H1 (cell line): ENCODE results near the gene CGNL1. TPM values are rescaled to one million over a fixed set of nuclear protein-coding genes. Genes with fewer than 3 reads are reported as not detected.

Experiments used
- CTCF ChIA-PET: fragments of 300-600 bp; sonication (Branson Sonifier 250); formaldehyde crosslinking; loops from one replicate; lab custom pipeline; 2021; ENCODE audit not compliant: partially characterized antibody; lab: Charles Lee
- POLR2A ChIA-PET: fragments of 300-600 bp; sonication (Branson Sonifier 250); formaldehyde crosslinking; loops from one replicate; lab custom pipeline; 2021; ENCODE audit warnings: inconsistent platforms; ENCODE audit not compliant: partially characterized antibody; lab: Charles Lee
- DNase-seq, 2 experiments: peaks; one replicate each; pipeline versions ENCODE4 v3.0.0 to v3.0.0-alpha.2; 2010 to 2022; ENCODE audit warnings: low spot score in 2 of 2, low read depth in 1 of 2, mixed read lengths in 1 of 2
- FAIRE-seq: peaks from 2 replicates; lab custom pipeline; 2011; peaks lifted over from hg19 to GRCh38; lab: Jason Lieb, UNC
- H2AFZ ChIP-seq: 2 replicates; pipeline ENCODE4 v1.8.1; 2012; ENCODE audit warnings: low read length, inconsistent platforms
- H2AK5ac ChIP-seq: 2 replicates; pipeline ENCODE4 v1.6.1; 2013; ENCODE audit warnings: low read depth, low read length
- H2BK120ac ChIP-seq: replicated peaks from 2 replicates; pipeline ENCODE3; 2013; ENCODE audit warnings: low read depth, low read length, inconsistent platforms
- H2BK12ac ChIP-seq: 2 replicates; pipeline ENCODE4 v1.6.1; 2013; ENCODE audit warnings: low read depth, low read length
- H2BK15ac ChIP-seq: 2 replicates; pipeline ENCODE4 v1.6.1; 2013; ENCODE audit warnings: low read length
- H2BK20ac ChIP-seq: 2 replicates; pipeline ENCODE4 v1.6.1; 2013; ENCODE audit warnings: low read length
- H2BK5ac ChIP-seq: 2 replicates; pipeline ENCODE4 v1.6.1; 2013; ENCODE audit warnings: low read depth, low read length
- H3K14ac ChIP-seq: 2 replicates; pipeline ENCODE4 v1.6.1; 2013; ENCODE audit warnings: inconsistent platforms; ENCODE audit not compliant: insufficient read length
- H3K18ac ChIP-seq: 2 replicates; pipeline ENCODE4 v1.6.1; 2013; ENCODE audit warnings: low read length; ENCODE audit errors: extremely low read depth
- H3K23ac ChIP-seq: 2 replicates; pipeline ENCODE4 v1.6.1; 2013; ENCODE audit warnings: inconsistent platforms; ENCODE audit not compliant: insufficient read length
- H3K23me2 ChIP-seq: 2 replicates; pipeline ENCODE4 v1.6.1; 2013; ENCODE audit warnings: low read depth, low read length
- H3K27ac ChIP-seq: 2 replicates; pipeline ENCODE4 v1.6.1; 2011; ENCODE audit warnings: low read depth, low read length, inconsistent platforms
- H3K27me3 ChIP-seq, 4 experiments: replicated peaks in 1 of 4; 1 replicate in 1 of 4; 2 replicates in 3 of 4; pipeline versions ENCODE4 v1.6.1 to v1.8.1; 2011 to 2013; ENCODE audit warnings: low read length in 3 of 4, mild to moderate bottlenecking in 3 of 4, inconsistent platforms in 2 of 4, mixed read lengths in 2 of 4, moderate library complexity in 1 of 4; ENCODE audit not compliant: control insufficient read depth in 3 of 4, insufficient read depth in 3 of 4; ENCODE audit errors: extremely low read depth in 1 of 4
- H3K36me3 ChIP-seq, 4 experiments: 2 replicates each; pipeline versions ENCODE4 v1.6.1 to v1.8.1; 2011 to 2013; ENCODE audit warnings: mild to moderate bottlenecking in 4 of 4, low read length in 3 of 4, moderate library complexity in 2 of 4, control low read depth in 1 of 4, inconsistent platforms in 1 of 4; ENCODE audit not compliant: insufficient read depth in 4 of 4, control insufficient read depth in 2 of 4
- H3K4ac ChIP-seq: replicated peaks from 2 replicates; pipeline ENCODE3; 2013; ENCODE audit warnings: low read length, low read depth, mixed read lengths, inconsistent platforms; ENCODE audit not compliant: insufficient read length
- H3K4me1 ChIP-seq, 4 experiments: replicated peaks in 1 of 4; 1 replicate in 1 of 4; 2 replicates in 3 of 4; pipeline versions ENCODE4 v1.6.1 to v1.8.1; 2011 to 2013; ENCODE audit warnings: low read length in 3 of 4, inconsistent platforms in 2 of 4, mixed read lengths in 1 of 4; ENCODE audit not compliant: insufficient read depth in 4 of 4, control insufficient read depth in 3 of 4
- H3K4me2 ChIP-seq, 2 experiments: 2 replicates each; pipeline versions ENCODE4 v1.6.1 to v1.8.1; 2011 to 2013; ENCODE audit warnings: low read depth in 2 of 2, low read length in 2 of 2, control low read depth in 1 of 2, inconsistent platforms in 1 of 2, mild to moderate bottlenecking in 1 of 2; ENCODE audit not compliant: insufficient read depth in 1 of 2
- H3K4me3 ChIP-seq, 4 experiments: fragments of 200-600, 300-600 bp in 1 of 4; sonication (generic), shearing (Covaris generic), sonication (Bioruptor Twin) in 1 of 4; 2 replicates each; pipeline versions ENCODE4 v1.5.1 to v1.8.1; 2011 to 2016; ENCODE audit warnings: low read length in 4 of 4, low read depth in 3 of 4, control low read depth in 2 of 4, inconsistent platforms in 2 of 4, mild to moderate bottlenecking in 2 of 4, mixed read lengths in 1 of 4, moderate library complexity in 1 of 4; ENCODE audit not compliant: insufficient read depth in 2 of 4; ENCODE audit errors: extremely low read depth in 1 of 4
- H3K56ac ChIP-seq: replicated peaks from 2 replicates; pipeline ENCODE3; 2013; ENCODE audit warnings: low read depth, mild to moderate bottlenecking, mixed read lengths, low read length, inconsistent platforms; ENCODE audit not compliant: insufficient read length
- H3K79me1 ChIP-seq: 2 replicates; pipeline ENCODE4 v1.6.1; 2013; ENCODE audit warnings: low read depth, low read length, control low read depth
- H3K79me2 ChIP-seq, 2 experiments: 2 replicates each; pipeline versions ENCODE4 v1.6.1 to v1.8.1; 2012 to 2013; ENCODE audit warnings: low read length in 2 of 2, mild to moderate bottlenecking in 2 of 2, inconsistent platforms in 1 of 2; ENCODE audit not compliant: insufficient read depth in 2 of 2, control insufficient read depth in 1 of 2
- H3K9ac ChIP-seq, 4 experiments: replicated peaks in 1 of 4; 1 replicate in 1 of 4; 2 replicates in 3 of 4; pipeline versions ENCODE4 v1.6.1 to v1.8.1; 2011 to 2013; ENCODE audit warnings: low read depth in 3 of 4, low read length in 3 of 4, control low read depth in 2 of 4, mild to moderate bottlenecking in 2 of 4, moderate library complexity in 2 of 4, inconsistent platforms in 1 of 4; ENCODE audit errors: extremely low read depth in 1 of 4
- H3K9me3 ChIP-seq, 2 experiments: 2 replicates each; pipeline versions ENCODE4 v1.6.1 to v1.8.1; 2012 to 2013; ENCODE audit warnings: mild to moderate bottlenecking in 2 of 2, moderate library complexity in 2 of 2, control low read depth in 1 of 2, inconsistent platforms in 1 of 2, low read depth in 1 of 2, low read length in 1 of 2, mixed read lengths in 1 of 2; ENCODE audit not compliant: insufficient read depth in 2 of 2
- H4K20me1 ChIP-seq, 2 experiments: replicated peaks in 1 of 2; 2 replicates each; pipeline versions ENCODE3 to v1.8.1; 2011 to 2013; ENCODE audit warnings: inconsistent platforms in 2 of 2, low read length in 2 of 2, mild to moderate bottlenecking in 1 of 2; ENCODE audit not compliant: insufficient read depth in 2 of 2, control insufficient read depth in 1 of 2
- H4K5ac ChIP-seq: 2 replicates; pipeline ENCODE4 v1.6.1; 2013; ENCODE audit warnings: low read length, low read depth, mixed read lengths, inconsistent platforms; ENCODE audit not compliant: insufficient read length
- H4K8ac ChIP-seq: 2 replicates; pipeline ENCODE4 v1.8.0; 2013; ENCODE audit warnings: mild to moderate bottlenecking, moderate library complexity, low read length, inconsistent platforms; ENCODE audit not compliant: insufficient read depth; ENCODE audit errors: extremely low read depth
- H4K91ac ChIP-seq: replicated peaks from 2 replicates; pipeline ENCODE3; 2013; ENCODE audit warnings: low read length, mixed read lengths, inconsistent platforms; ENCODE audit not compliant: insufficient read length
- WGBS, 2 experiments: shearing (Covaris generic) in 1 of 2; methylation state at CpG; one replicate each; pipeline versions ENCODE4 v1.1.6 to v1.1.7; 2013 to 2015; ENCODE audit warnings: low lambda C conversion rate in 2 of 2, mixed read lengths in 2 of 2, inconsistent platforms in 1 of 2, low coverage in 1 of 2, missing lambda C conversion rate in 1 of 2; ENCODE audit not compliant: insufficient replicate concordance in 2 of 2, insufficient coverage in 1 of 2, insufficient read length in 1 of 2; ENCODE audit errors: extremely low coverage in 1 of 2, missing lambda C conversion rate in 1 of 2; 5-methylcytosine and 5-hydroxymethylcytosine counted together
- polyA plus RNA-seq, 7 experiments: library from polyadenylated mRNA; depleted of rRNA in 3 of 7; stranded (reverse) in 5 of 7; unstranded in 2 of 7; fragments of >200 nt in 5 of 7; fragments of 200-250 nt in 2 of 7; gene quantifications; 1 replicate in 5 of 7; 2 replicates in 1 of 7; 4 replicates in 1 of 7; pipeline versions ENCODE4 v1.2.1 to v1.2.3, GENCODE V29; 2011 to 2013; ENCODE audit warnings: missing spikeins in 2 of 7, mixed read lengths in 2 of 7
- total RNA-seq: library from RNA; stranded (reverse); fragmentation: NEBNext Ultra II Directional; extraction: Animal tissue kit (Norgen Biotek cat#: 25700); gene quantifications from 2 replicates; pipeline ENCODE4 v1.2.1, GENCODE V29; 2021

CGNL1 gene
- total and polyA plus RNA-seq, 2 of the 8 experiments (the other 6 are each of a cell fraction or from before 2014, with no cell fraction given) = 21.8 to 75.6 TPM

GRCh38 chr15:57419335-57419734 is 43.0 kb downstream of the CGNL1 start:
- no peak overlapping the region for H2BK120ac ChIP-seq
- no peak overlapping the region for H4K8ac ChIP-seq
- H3K79me2 ChIP-seq = peaks cover 3 to 89% of the 10 kb centered on the region in 2 experiments; a peak in 2 of 4 replicates
- H3K18ac ChIP-seq = no peak overlapping the region
- DNase-seq = no peak
- no peak overlapping the region for H2BK20ac ChIP-seq
- 92% methylated on average over 2 of the region's 2 CpGs; no CpG with 5 or more reads in 1 of the 2 experiments for WGBS, 2 experiments
- H3K27ac ChIP-seq = no peak overlapping the region
- no peaks in the 10 kb centered on the region for H3K9me3 ChIP-seq
- H3K79me1 ChIP-seq = peaks cover 16% of the 10 kb centered on the region
- H3K4me2 ChIP-seq = no peak overlapping the region
- H2BK12ac ChIP-seq = no peak overlapping the region
- H4K91ac ChIP-seq = no peak overlapping the region
- H3K14ac ChIP-seq = no peak overlapping the region
- no peak overlapping the region for H3K56ac ChIP-seq
- FAIRE-seq = no peak
- no peak overlapping the region for H2BK15ac ChIP-seq
- no peak overlapping the region for H3K9ac ChIP-seq
- ChIA-PET POLR2A (interaction anchor here (2.1 kb wide), 1 partner anchor 8 kb away, joined by 7 read pairs; no protein-coding TSS in a partner anchor), CTCF (interaction anchor here (1.0 kb wide), 1 partner anchor 78 kb away, joined by 4 read pairs; no protein-coding TSS in a partner anchor)
- peaks cover 1 to 6% (median 3%) of the 10 kb centered on the region in 4 experiments; a peak in 3 of 7 replicates for H3K4me1 ChIP-seq
- no peak overlapping the region for H3K4me3 ChIP-seq
- no peak overlapping the region for H4K5ac ChIP-seq
- H2AK5ac ChIP-seq = no peak overlapping the region
- H4K20me1 ChIP-seq = peaks cover 0 to 4% of the 10 kb centered on the region in 2 experiments
- no peak overlapping the region for H3K23ac ChIP-seq
- no peaks in the 10 kb centered on the region for H3K27me3 ChIP-seq
- H3K36me3 ChIP-seq = peaks cover 0 to 4% (median 0%) of the 10 kb centered on the region in 4 experiments; a peak in 2 of 8 replicates
- no peak overlapping the region for H3K4ac ChIP-seq
- no peak overlapping the region for H2AFZ ChIP-seq
- H2BK5ac ChIP-seq = no peak overlapping the region
- no peaks in the 10 kb centered on the region for H3K23me2 ChIP-seq
